Cardiac septum (tissue), 1 donor: ENCODE measurements around the gene TERF2IP. TPM values are rescaled to one million over a fixed set of nuclear protein-coding genes. Genes with fewer than 3 reads are reported as not detected.

Experiments
- DNase-seq: peaks from one replicate; pipeline ENCODE4 v3.0.0-alpha.2; 2020; ENCODE audit warnings: low spot score
- intact Hi-C: fragments of 100-400 bp; cut with DNase I; formaldehyde crosslinking; loops from one replicate; pipeline ENCODE4 v1.14.0; 2022
- long read RNA-seq: library from polyadenylated mRNA; unstranded; transcript quantifications from one replicate; pipeline ENCODE4 v2.0.0, GENCODE V29; 2021
- total RNA-seq: library from RNA; stranded (reverse); fragmentation: NEBNext Ultra II Directional; extraction: Animal tissue kit (Norgen Biotek cat#: 25700); gene quantifications from one replicate; pipeline ENCODE4 v1.2.1, GENCODE V29; 2021
- donor health status: DM: no; HTN: no; CAD: no.

TERF2IP gene
- 76.0 TPM for total RNA-seq
- long read RNA-seq, transcript TERF2IP-201 (3 exons, 2,118 nt) = major isoform, 262 of 283 reads
- long read RNA-seq, partial matches to known transcripts = 2 of 283 reads
- long read RNA-seq, other reads (novel, unspliced or antisense) = 19 of 283 reads

- DNase-seq = peak; percentile 98
- intact Hi-C loops = loop anchor here (2.0 to 5.0 kb wide), 3 partner anchors 25 to 115 kb away; partner anchors contain the start of genes ADAT1 and TMEM231
Observed at GRCh38 chr16:75647492-75648264, at the start of gene TERF2IP, which contains the start of gene KARS1. TSS of gene TERF2IP (plus strand) at chr16:75647773. CDS start at chr16:75647883, 110 bp downstream. TSS of gene KARS1 (minus strand) at chr16:75647665. CDS start at chr16:75647639, 26 bp downstream.

GRCh38 chr16:75599452-75600277 lies 47.9 kb upstream of the TERF2IP start:
- intact Hi-C loops = no loop called here
- DNase-seq = no peak

- intact Hi-C loops = no loop called here
- no peak for DNase-seq
Observed at GRCh38 chr16:75603241-75603640, 44.3 kb upstream of the TERF2IP start.

DNA sequence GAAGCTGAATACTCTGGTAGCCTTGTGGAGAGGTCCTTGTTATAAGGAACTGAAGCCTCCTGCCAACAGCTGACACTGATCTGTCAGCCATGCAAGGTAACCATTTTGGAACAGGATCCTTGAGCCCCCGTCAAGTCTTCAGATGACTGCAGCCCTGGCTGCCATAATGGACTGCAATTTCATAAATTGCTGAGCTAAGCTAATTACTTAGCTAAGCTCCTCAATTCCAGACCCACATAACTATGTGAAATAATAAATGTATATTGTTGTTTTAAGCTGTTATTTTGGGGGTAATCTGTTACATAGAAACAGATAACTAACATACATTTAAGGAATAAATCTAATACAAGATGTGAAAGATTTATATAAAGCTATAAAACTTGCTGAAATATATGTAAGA lies 41.1 kb upstream of the TERF2IP start:
- intact Hi-C loops = no loop called here
- DNase-seq = no peak

DNA sequence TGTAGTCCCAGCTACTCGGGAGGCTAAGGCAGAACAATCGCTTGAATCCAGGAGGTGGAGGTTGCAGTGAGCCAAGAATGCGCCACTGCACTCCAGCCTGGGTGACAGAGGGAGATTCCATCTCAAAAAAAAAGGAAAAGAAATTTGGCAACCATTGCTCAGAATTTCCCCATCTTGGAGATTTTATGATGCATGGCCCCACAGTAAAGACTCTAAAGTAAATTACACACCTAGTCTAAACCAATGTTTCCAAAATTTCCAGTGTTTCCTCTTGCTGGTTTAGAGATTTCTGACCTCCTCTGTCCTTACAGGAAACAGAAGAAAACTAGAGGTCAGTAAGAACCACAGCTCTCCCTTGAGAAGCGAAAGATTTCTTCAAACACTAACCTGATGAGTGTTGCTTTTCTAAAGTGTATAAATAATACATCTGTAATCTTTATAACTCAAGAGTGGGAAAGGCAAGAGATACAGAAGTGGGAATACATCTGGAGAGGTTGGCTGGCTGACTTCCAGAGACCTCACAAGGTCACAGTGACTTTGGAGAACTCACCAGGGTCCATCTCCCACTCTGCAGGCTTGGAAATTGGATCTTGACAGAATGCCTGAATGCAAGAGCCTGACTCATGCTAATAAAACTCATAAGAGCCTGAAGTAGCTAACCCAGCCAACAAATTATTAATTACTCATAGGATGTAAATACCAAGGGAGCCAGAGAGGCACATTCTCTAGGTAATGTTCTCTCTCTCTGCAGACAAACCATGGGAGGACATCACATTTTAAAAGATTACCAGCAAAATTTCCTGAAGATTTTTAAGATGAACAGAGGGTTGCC lies 33.3 kb upstream of the TERF2IP start:
- intact Hi-C loops = no loop called here
- no peak for DNase-seq

DNA sequence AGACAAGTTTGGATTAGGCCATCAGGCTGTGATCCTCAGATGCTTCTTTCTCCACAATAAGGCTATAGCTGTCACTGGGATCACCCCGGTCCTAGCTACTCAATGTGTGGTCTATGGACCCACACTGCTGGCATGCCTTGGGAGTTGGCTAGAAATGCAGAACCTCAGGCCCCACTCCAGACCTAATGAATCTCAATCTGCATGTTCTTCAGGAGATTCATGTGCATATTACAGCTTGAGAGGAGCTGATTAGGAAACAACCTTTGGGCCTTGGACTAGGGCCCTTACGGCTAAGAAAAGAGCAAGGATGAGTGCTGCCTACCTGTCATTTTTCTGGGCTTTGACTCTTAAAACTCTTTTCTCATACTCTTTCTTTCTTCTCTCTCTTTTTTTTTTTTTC lies 32.0 kb upstream of the TERF2IP start:
- DNase-seq = no peak
- intact Hi-C loops = no loop called here

DNA sequence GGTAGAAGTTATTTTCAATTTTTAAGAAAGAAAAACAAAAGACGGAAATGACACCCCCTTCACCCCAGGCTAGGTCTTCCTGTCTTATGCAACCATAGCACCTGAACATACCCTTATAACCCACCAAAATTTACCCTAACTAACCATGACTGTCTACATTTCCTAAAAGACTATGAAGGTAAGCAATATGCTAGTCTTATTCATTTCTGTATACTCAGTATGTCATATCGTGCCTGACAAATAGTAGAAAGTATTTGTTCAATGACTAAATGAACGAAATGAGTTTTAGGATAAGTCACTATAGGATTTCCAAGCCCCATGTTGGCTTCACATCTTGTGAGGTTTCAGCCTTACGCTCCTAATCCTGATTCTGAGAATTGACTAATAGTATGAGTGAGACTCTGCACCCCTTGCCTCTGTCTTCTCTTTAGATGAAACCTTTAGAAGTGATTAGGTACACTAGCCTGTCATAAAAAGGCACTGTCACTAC lies 31.0 kb upstream of the TERF2IP start:
- intact Hi-C loops = no loop called here
- DNase-seq = no peak

DNA sequence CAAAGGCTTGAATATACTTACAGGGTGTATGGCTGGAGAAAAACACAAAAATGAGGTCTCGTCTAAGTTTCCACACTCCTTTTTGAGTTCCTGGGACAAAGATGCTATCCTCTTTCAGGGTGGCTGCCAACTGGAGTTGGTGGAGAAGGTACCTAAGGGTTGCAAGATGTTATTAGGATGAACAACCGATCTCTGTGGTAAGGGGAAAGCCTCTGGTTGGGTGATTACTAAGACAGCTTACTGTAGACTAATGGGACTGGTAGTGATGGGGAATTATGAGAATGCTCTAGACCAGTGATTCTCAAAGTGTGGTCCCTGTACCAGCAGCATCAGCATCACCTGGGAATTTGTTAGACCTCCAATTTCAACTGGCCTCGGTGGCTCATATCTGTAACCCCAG lies 30.5 kb upstream of the TERF2IP start:
- intact Hi-C loops = no loop called here
- DNase-seq = no peak

- no peak for DNase-seq
- intact Hi-C loops = no loop called here
Observed at GRCh38 chr16:75618780-75619179, 28.8 kb upstream of the TERF2IP start.

- intact Hi-C loops = loop anchor here (5.0 kb wide), 2 partner anchors 53 to 103 kb away; partner anchors contain the start of gene GABARAPL2
- DNase-seq = no peak
Observed at GRCh38 chr16:75620326-75621169, 27.0 kb upstream of the TERF2IP start.

DNA sequence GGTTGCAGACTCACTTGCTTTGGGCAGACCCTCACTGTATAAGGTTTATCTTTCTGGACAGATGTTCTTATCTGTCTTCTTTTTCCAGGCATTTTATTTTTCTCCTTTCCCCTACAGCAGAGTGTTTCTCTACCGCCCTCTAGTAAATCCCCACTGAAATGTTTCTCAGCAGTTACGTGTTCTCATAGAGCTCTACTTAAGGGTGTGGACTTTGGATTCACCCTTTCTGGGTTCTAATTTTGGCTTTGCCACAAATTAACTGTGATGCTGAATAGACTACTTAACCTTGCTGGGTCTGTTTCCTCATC lies 26.4 kb upstream of the TERF2IP start:
- DNase-seq = no peak

GRCh38 chr16:75622761-75623605 lies 24.6 kb upstream of the TERF2IP start, which contains the start of gene ADAT1:
TSS of gene ADAT1 (minus strand) at chr16:75623281. CDS start at chr16:75620799, 2,482 bp downstream.
- DNase-seq = peak; percentile 99
- intact Hi-C loops = loop anchor here (2.0 to 5.0 kb wide), 4 partner anchors 24 to 158 kb away; partner anchors contain the start of genes GABARAPL2, KARS1, TERF2IP and TMEM170A

More for the DNA sequence above, 26.4 kb upstream of the TERF2IP start:
- intact Hi-C loops = loop anchor here (5.0 kb wide), 2 partner anchors 54 to 104 kb away; partner anchors contain the start of gene GABARAPL2

GRCh38 chr16:75624921-75625334 lies 22.6 kb upstream of the TERF2IP start:
- DNase-seq = no peak
- intact Hi-C loops = loop anchor here (5.0 kb wide), 2 partner anchors 58 to 108 kb away; partner anchors contain the start of gene GABARAPL2

GRCh38 chr16:75626806-75627205 lies 20.8 kb upstream of the TERF2IP start:
- intact Hi-C loops = no loop called here

GRCh38 chr16:75627851-75628250 lies 19.7 kb upstream of the TERF2IP start:
- intact Hi-C loops = no loop called here
- DNase-seq = no peak

More at GRCh38 chr16:75626806-75627205, 20.8 kb upstream of the TERF2IP start:
- DNase-seq = no peak

- intact Hi-C loops = no loop called here
- DNase-seq = no peak
Observed at GRCh38 chr16:75628351-75628750, 19.2 kb upstream of the TERF2IP start.

GRCh38 chr16:75629132-75629531 lies 18.4 kb upstream of the TERF2IP start:
- DNase-seq = no peak
- intact Hi-C loops = no loop called here
